ENCODE data around the gene ANGPTL7. TPM values are rescaled to one million over a fixed set of nuclear protein-coding genes. Genes with fewer than 3 reads are reported as not detected.
A peak's percentile ranks its signal among the peaks of the same experiment; 100 is the strongest.

The ANGPTL7 gene
- total and polyA plus RNA-seq, 2 experiments from 2014 or later, result not detected

DNA sequence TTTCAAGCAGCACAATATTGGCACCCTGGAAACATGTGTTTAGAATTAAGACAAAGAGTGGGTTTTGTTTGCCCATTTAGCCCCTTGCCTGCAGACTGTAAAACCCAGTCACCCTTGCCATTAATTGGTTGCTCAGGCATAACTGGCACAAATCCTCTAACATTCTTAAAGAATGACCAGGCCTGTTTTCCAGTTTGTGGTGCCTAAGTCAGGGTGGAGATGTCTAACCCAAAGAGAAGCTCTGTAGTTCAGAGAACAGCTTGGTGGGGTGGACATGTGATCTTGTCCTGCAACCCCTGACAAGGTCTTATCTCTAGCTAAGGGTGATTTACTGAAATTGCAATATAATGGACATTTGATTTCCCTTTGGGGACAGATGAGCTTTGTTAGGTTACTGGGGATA is 8.8 kb upstream of the ANGPTL7 start:
- no peaks in the 10 kb centered on the region for H3K27me3 ChIP-seq (replicated peaks; ENCODE audit: insufficient read depth)
- peak; percentile 83 for DNase-seq
- no peaks in the 10 kb centered on the region for H3K9me2 ChIP-seq (ENCODE audit: insufficient read depth)
- TF ChIP-seq EZH2 (IDR thresholded peaks at IDR 0.05; ENCODE audit: insufficient read depth, poor library complexity, severe bottlenecking), result no peak
- no peak for TF ChIP-seq EZH2phosphoT487 (IDR thresholded peaks at IDR 0.05; ENCODE audit: insufficient read depth, low read depth)
- peak overlapping the region; percentile 61 for H3K27ac ChIP-seq
- peaks cover 47% of the 10 kb centered on the region for H3F3A ChIP-seq (ENCODE audit: insufficient read depth)
- H3K4me2 ChIP-seq (ENCODE audit: unreplicated experiment), result peak overlapping the region; percentile 28
- no peak overlapping the region for H2AFZ ChIP-seq
- in situ Hi-C loops (cut with MboI), result no loop called here
- H3K36me3 ChIP-seq (ENCODE audit: low read depth), result peaks cover 5% of the 10 kb centered on the region; the same call in 1 of the 2 replicates
- H3K4me3 ChIP-seq, result no peak overlapping the region
- H3K9ac ChIP-seq, result no peak overlapping the region
- no peaks in the 10 kb centered on the region for H3K79me2 ChIP-seq (ENCODE audit: insufficient read depth)
- no peaks in the 10 kb centered on the region for H4K20me1 ChIP-seq (ENCODE audit: insufficient read depth)
- peaks cover 53% of the 10 kb centered on the region for H3K4me1 ChIP-seq (ENCODE audit: insufficient read depth)
- no peaks in the 10 kb centered on the region for H3K9me3 ChIP-seq (ENCODE audit: low read depth)

GRCh38 chr1:11182884-11183283 is 6.3 kb upstream of the ANGPTL7 start:
- Histone ChIP-seq H3K9me2 (ENCODE audit: insufficient read depth) (no peaks in the 10 kb centered on the region), H4K20me1 (ENCODE audit: insufficient read depth) (no peaks in the 10 kb centered on the region), H3K4me3 (no peak overlapping the region), H3K36me3 (ENCODE audit: low read depth) (peaks cover 5% of the 10 kb centered on the region; the same call in 1 of the 2 replicates), H3F3A (ENCODE audit: insufficient read depth) (peaks cover 38% of the 10 kb centered on the region), H3K4me2 (ENCODE audit: unreplicated experiment) (no peak overlapping the region), H3K9me3 (ENCODE audit: low read depth) (no peaks in the 10 kb centered on the region), H3K27me3 (replicated peaks; ENCODE audit: insufficient read depth) (no peaks in the 10 kb centered on the region), H3K9ac (no peak overlapping the region), H2AFZ (no peak overlapping the region), H3K27ac (no peak overlapping the region), H3K4me1 (ENCODE audit: insufficient read depth) (peaks cover 33% of the 10 kb centered on the region), H3K79me2 (ENCODE audit: insufficient read depth) (no peaks in the 10 kb centered on the region)
- in situ Hi-C loops (cut with MboI), result no loop called here
- 99 to 100% methylated on average over 3 of the region's 3 CpGs for WGBS, 2 experiments (ENCODE audit: low coverage in 1 of 2, low lambda C conversion rate in 2 of 2, missing lambda C conversion rate in 2 of 2)
- TF ChIP-seq EZH2phosphoT487 (IDR thresholded peaks at IDR 0.05; ENCODE audit: insufficient read depth, low read depth) (no peak), EZH2 (IDR thresholded peaks at IDR 0.05; ENCODE audit: insufficient read depth, poor library complexity, severe bottlenecking) (no peak)
- DNase-seq, result no peak

DNA sequence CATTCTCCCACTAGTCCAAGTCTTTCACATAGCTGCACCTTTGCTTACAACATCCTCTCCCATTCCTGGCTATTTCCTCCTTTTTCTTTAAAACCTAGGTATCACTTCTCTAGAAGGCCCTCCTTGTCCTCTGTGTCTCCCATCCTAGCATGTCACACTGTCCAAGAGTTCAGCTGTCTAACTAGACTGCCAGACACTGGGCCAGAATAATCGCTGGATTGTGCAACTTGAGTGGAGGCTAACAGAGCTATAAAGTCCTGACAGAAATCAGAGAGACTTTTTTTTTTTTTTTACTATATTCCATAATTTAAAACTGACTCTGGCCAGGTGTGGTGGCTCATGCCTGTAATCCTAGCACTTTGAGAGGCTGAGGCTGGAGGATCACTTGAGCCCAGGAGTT is 4.2 kb upstream of the ANGPTL7 start:
- H3K9me2 ChIP-seq (ENCODE audit: insufficient read depth), result no peaks in the 10 kb centered on the region
- 96% methylated on average over 1 of the region's 1 CpG for WGBS, 2 experiments (ENCODE audit: low coverage in 1 of 2, low lambda C conversion rate in 2 of 2, missing lambda C conversion rate in 2 of 2)
- in situ Hi-C loops (cut with MboI), result no loop called here
- no peak overlapping the region for H3K9ac ChIP-seq
- no peak for DNase-seq
- H3K27me3 ChIP-seq (replicated peaks; ENCODE audit: insufficient read depth), result no peaks in the 10 kb centered on the region
- no peak overlapping the region for H3K27ac ChIP-seq
- no peak overlapping the region for H2AFZ ChIP-seq
- H3K4me2 ChIP-seq (ENCODE audit: unreplicated experiment), result no peak overlapping the region
- peaks cover 17% of the 10 kb centered on the region for H3F3A ChIP-seq (ENCODE audit: insufficient read depth)
- peaks cover 13% of the 10 kb centered on the region for H3K4me1 ChIP-seq (ENCODE audit: insufficient read depth)
- TF ChIP-seq EZH2 (IDR thresholded peaks at IDR 0.05; ENCODE audit: insufficient read depth, poor library complexity, severe bottlenecking) (no peak), EZH2phosphoT487 (IDR thresholded peaks at IDR 0.05; ENCODE audit: insufficient read depth, low read depth) (no peak)
- peaks cover 5% of the 10 kb centered on the region; the same call in 1 of the 2 replicates for H3K36me3 ChIP-seq (ENCODE audit: low read depth)
- H3K9me3 ChIP-seq (ENCODE audit: low read depth), result no peaks in the 10 kb centered on the region
- H3K4me3 ChIP-seq, result no peak overlapping the region
- H4K20me1 ChIP-seq (ENCODE audit: insufficient read depth), result no peaks in the 10 kb centered on the region
- H3K79me2 ChIP-seq (ENCODE audit: insufficient read depth), result no peaks in the 10 kb centered on the region

DNA sequence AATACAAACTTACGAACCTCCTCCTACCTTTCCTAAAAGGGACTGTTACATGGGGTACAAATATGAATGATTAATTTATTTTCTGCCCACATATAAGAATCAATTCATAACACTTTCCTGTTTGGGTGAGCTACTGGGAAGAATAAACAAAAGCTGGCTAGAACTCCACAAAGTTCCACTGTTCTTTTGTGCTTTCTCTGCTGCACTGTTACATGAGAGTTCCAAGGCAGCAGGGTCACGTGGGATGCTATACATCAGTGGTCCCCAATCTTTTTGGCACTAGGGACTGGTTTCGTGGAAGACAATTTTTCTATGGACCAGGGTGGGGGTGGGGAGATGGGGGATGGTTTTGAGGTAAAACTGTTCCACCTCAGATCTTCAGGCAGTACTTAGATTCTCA is 2.2 kb upstream of the ANGPTL7 start:
- Histone ChIP-seq H3K9ac (no peak overlapping the region), H3K4me2 (ENCODE audit: unreplicated experiment) (no peak overlapping the region), H3K9me2 (ENCODE audit: insufficient read depth) (no peaks in the 10 kb centered on the region), H3K9me3 (ENCODE audit: low read depth) (no peaks in the 10 kb centered on the region), H3K36me3 (ENCODE audit: low read depth) (peaks cover 14% of the 10 kb centered on the region; the same call in 1 of the 2 replicates), H2AFZ (no peak overlapping the region), H3K27ac (no peak overlapping the region), H3K4me1 (ENCODE audit: insufficient read depth) (no peaks in the 10 kb centered on the region), H3K27me3 (replicated peaks; ENCODE audit: insufficient read depth) (no peaks in the 10 kb centered on the region), H3K4me3 (no peak overlapping the region), H3K79me2 (ENCODE audit: insufficient read depth) (no peaks in the 10 kb centered on the region), H3F3A (ENCODE audit: insufficient read depth) (no peaks in the 10 kb centered on the region), H4K20me1 (ENCODE audit: insufficient read depth) (no peaks in the 10 kb centered on the region)
- TF ChIP-seq EZH2phosphoT487 (IDR thresholded peaks at IDR 0.05; ENCODE audit: insufficient read depth, low read depth), result no peak
- no peak for TF ChIP-seq EZH2 (IDR thresholded peaks at IDR 0.05; ENCODE audit: insufficient read depth, poor library complexity, severe bottlenecking)
- WGBS, 2 experiments (ENCODE audit: low coverage in 1 of 2, low lambda C conversion rate in 2 of 2, missing lambda C conversion rate in 2 of 2), result 87 to 91% methylated on average over 3 of the region's 3 CpGs
- in situ Hi-C loops (cut with MboI), result no loop called here
- no peak for DNase-seq

DNA sequence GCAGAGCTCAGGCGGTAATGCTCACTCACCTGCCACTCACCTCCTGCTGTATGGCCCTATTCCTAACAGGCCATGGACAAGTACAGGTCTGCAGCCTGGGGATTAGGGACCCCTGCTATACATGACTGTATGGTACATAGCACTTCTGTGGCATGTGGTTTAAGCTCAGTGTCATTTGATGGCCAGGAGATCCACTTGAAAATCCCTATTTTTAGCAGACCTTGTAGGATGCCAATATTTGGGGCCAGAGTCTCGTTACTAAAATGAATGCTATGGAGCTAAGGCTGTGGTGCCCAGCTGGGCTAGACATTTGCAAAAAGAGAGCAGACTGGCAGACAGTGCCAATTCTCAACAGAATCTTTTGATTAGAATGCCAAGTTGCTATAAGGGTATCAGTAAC is 1.7 kb upstream of the ANGPTL7 start:
- no peak overlapping the region for H3K27ac ChIP-seq
- in situ Hi-C loops (cut with MboI), result no loop called here
- no peaks in the 10 kb centered on the region for H4K20me1 ChIP-seq (ENCODE audit: insufficient read depth)
- H3K27me3 ChIP-seq (replicated peaks; ENCODE audit: insufficient read depth), result no peaks in the 10 kb centered on the region
- H3K9me2 ChIP-seq (ENCODE audit: insufficient read depth), result no peaks in the 10 kb centered on the region
- no peak overlapping the region for H3K4me3 ChIP-seq
- no peak overlapping the region for H3K9ac ChIP-seq
- no peaks in the 10 kb centered on the region for H3F3A ChIP-seq (ENCODE audit: insufficient read depth)
- H2AFZ ChIP-seq, result no peak overlapping the region
- no peaks in the 10 kb centered on the region for H3K79me2 ChIP-seq (ENCODE audit: insufficient read depth)
- TF ChIP-seq EZH2 (IDR thresholded peaks at IDR 0.05; ENCODE audit: insufficient read depth, poor library complexity, severe bottlenecking), result no peak
- no peak for TF ChIP-seq EZH2phosphoT487 (IDR thresholded peaks at IDR 0.05; ENCODE audit: insufficient read depth, low read depth)
- 59 to 90% methylated on average over 2 of the region's 2 CpGs for WGBS, 2 experiments (ENCODE audit: low coverage in 1 of 2, low lambda C conversion rate in 2 of 2, missing lambda C conversion rate in 2 of 2)
- no peaks in the 10 kb centered on the region for H3K9me3 ChIP-seq (ENCODE audit: low read depth)
- no peaks in the 10 kb centered on the region for H3K4me1 ChIP-seq (ENCODE audit: insufficient read depth)
- peaks cover 14% of the 10 kb centered on the region; the same call in 1 of the 2 replicates for H3K36me3 ChIP-seq (ENCODE audit: low read depth)
- no peak for DNase-seq
- H3K4me2 ChIP-seq (ENCODE audit: unreplicated experiment), result no peak overlapping the region
